ENCODE data around the gene SGMS1. TPM values are rescaled to one million over a fixed set of nuclear protein-coding genes. Genes with fewer than 3 reads are reported as not detected.
"Not testable (repeated sequence)": the region's sequence is repeated elsewhere in the genome, so short reads cannot be mapped to it uniquely, and the experiment has no call there.

SGMS1 gene
- total RNA-seq, 1 donor from 2014 or later: 64.0 TPM

GRCh38 chr10:50394832-50395231, 228.9 kb downstream of the SGMS1 start:
- peak; percentile 55 for DNase-seq

GRCh38 chr10:50393784-50394467, 229.8 kb downstream of the SGMS1 start:
- DNase-seq: peak; percentile 70

- peak; percentile 58 for DNase-seq
Measured at GRCh38 chr10:50392966-50393718, 230.6 kb downstream of the SGMS1 start.

DNA sequence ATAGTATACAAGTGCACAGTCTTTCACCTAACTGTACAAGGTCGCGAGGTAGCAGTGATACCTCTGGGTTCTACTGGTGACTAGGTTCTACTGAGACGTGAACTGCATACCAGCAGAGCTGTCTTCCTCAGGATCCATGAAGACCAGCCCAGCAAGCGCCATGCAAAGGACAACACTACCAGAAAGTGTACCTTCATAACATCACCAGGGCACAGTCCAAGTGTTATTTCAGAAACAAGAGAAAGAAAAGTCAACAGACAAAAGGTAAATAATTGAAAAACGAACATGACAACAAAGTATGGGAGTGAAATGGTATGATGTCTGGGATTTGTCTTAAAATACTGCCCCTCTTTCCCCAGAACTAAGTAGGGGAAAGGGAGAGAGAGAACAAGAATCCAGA, 231.3 kb downstream of the SGMS1 start:
- no peak for DNase-seq

DNA sequence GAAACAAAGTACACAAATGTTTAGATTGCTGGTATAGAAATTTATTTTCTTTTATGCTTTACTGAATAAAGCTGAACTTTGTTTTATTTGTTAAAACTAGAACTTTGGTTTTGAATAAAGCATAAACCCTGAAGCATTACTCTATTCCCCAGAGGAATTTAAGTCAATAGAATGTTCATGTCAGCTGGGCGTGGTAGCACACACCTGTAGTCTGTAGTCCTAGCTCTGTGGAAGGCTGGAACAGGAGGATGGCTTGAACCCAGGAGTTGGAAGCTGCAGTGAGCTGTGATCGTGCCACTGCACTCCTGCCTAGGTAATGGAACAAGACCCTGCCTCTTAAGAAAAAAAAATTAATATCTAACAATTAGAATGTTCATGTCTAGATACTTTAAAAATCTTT, 233.5 kb downstream of the SGMS1 start:
- no peak for DNase-seq

GRCh38 chr10:50388181-50388580, 235.6 kb downstream of the SGMS1 start:
- no peak for DNase-seq

DNA sequence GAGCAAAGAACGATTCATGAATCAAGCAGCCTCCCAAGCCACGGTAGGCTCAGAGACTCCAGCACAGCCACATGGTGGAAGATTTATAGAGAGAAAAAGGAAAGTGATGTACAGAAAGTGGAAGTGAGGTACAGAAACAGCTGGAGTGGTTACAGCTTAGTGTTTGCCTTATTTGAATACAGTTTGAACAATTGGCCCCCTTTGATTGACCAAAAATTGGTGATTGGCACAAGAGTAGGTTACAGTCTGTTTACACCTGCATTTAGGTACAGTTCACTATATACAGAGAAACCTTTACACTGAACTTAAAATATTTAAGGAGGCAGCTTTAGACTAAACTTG, 236.1 kb downstream of the SGMS1 start:
- DNase-seq: no peak

- no peak for DNase-seq
Measured at GRCh38 chr10:50387007-50387731, 236.6 kb downstream of the SGMS1 start.

- no peak for DNase-seq
Measured at GRCh38 chr10:50385624-50386023, 238.1 kb downstream of the SGMS1 start.

DNA sequence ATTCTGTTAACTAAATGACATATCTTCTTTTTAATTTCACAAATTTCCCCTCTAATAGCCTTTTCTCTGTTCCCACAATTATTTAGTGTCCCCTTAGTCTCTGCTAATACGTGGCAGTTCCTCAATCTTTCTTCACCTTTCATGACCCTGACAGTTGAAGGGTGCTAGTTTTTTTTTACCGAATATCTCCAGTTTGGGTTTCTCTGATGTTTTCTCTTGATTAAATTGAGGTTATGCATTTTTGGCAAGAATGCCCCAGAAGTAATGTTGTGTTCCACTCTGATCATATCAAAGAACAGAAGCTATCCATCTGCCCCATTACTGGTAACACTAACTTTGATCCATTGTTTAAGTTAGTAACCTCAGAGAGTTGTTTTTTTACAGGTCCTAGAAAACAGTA, 238.9 kb downstream of the SGMS1 start:
- no peak for DNase-seq

- DNase-seq: no peak
Measured at GRCh38 chr10:50384238-50384637, 239.5 kb downstream of the SGMS1 start.

DNA sequence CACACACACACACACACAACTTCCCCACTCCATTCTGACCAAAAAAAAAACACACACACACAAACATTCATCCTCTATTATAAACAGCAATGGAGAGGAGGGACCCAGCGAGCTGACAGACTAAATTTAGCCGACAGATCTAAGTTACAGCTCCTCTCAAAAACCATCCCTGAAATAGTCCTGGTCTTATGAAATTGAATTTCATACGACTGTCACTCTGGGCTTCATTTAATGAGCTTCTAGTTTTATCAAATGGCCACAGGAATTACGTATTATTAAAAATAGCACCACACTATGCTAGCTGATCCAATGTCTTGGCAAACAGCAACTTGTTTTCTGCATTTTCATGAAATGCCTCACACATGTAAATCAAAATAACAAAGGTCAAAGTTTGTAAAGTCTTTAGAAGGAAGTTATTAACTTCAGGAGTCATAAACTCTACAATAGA, 241.2 kb downstream of the SGMS1 start:
- no peak for DNase-seq

DNA sequence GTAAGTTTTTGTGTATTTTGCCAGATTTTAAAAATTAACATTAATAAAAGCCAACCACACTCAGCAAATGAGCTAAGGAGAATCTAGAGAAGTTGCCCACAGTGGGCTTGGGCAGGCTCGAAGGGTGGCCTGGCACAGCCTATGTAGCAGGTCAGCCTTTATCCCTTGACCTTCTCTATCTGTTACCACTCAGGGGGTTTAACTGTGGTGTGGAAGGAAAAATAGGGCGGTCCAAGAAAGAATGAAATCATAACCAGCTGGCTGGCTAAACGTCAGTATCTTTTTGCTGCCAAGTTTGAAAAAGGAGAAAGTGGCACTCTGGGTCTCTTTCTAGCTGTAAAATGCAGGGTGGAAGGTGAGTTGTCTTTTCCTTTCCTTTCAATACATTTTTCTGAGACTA, 242.1 kb downstream of the SGMS1 start:
- no peak for DNase-seq

GRCh38 chr10:50379616-50380015, 244.1 kb downstream of the SGMS1 start:
- peak; percentile 23 for DNase-seq

DNA sequence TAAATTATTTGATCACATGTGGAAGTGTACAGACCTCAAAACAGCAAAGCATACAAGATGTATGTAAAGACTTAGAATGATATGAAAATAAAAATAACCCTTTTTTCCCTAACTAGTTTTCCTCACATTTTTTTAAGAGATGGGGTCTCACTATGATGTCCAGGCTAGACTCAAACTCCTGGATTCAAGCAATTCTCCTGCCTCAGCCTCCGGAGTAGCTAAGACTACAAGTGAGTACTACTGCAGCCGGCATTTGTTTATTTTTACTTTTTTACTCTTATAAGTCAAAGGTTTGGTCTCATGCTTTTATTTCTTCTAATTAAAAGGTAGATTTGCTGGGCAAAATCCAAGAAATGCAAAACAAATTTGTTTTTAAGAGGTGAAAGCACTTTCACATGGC, 248.0 kb downstream of the SGMS1 start:
- DNase-seq: no peak

GRCh38 chr10:50375051-50375452, 248.7 kb downstream of the SGMS1 start:
- DNase-seq: no peak

- no peak for DNase-seq
Measured at GRCh38 chr10:50373821-50374501, 249.8 kb downstream of the SGMS1 start.

GRCh38 chr10:50369931-50370330, 253.8 kb downstream of the SGMS1 start:
- DNase-seq: no peak

GRCh38 chr10:50367732-50368131, 256.0 kb downstream of the SGMS1 start:
- DNase-seq: peak; percentile 73

DNA sequence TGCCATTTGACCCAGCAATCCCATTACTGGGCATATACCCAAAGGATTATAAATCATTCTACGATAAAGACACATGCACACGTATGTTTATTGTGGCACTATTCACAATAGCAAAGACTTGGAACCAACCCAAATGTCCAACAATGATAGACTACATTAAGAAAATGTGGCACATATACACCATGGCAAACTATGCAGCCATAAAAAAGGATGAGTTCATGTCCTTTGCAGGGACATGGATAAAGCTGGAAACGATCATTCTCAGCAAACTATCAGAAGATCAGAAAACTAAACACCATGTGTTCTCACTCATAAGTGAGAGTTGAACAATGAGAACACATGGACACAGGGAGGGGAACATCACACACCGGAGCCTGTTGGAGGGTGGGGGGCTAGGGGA, 257.3 kb downstream of the SGMS1 start:
- DNase-seq: not testable (repeated sequence)

DNA sequence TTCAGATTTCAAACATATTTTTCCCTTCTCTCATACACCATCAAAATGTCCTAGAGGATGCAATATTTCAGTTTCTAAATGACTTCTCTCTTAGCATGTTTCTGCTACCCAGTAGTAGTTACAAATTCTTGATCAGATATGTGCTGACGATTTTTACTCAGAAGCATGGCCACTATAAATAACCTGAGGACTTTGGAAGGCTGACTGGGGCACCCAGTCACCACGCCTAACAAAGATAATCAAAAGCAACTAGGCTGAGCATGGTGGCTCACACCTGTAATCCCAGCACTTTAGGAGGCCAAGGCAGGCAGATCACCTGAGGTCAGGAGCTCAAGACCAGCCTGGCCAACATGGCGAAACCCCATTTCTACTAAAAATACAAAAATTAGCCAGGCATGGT, 259.0 kb downstream of the SGMS1 start:
- DNase-seq: not testable (repeated sequence)

DNA sequence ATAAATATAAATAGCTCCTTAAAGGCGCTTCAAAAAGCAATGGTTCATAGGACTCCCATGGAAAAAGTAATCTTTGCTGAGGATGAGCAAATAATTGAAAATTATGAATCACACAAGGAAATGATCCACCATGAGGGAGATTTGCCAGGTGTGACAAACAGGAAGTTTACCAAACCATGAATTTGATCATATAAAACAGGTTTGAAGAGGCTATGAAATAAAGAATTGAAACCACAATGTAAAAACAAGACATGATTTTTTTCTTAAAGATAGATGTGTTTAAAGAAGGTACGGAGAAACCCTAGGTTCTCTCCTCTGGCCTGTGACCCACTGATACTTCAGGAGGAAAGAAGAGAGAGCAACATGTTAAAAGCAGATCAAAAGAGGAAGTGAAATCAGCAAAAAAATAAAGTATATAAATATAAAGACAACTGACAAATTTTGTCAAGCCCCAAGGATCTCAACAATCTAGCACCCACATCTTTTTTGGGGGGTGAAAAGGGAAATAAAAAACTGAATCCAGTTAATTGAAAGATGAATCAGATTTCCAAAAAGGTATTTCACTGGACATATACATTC, 261.1 kb downstream of the SGMS1 start:
- no peak for DNase-seq

GRCh38 chr10:50361946-50362345, 261.8 kb downstream of the SGMS1 start:
- no peak for DNase-seq

Data from dermis blood vessel endothelial cell (primary cell).